Measurements from ENCODE around the gene HYCC2.

GRCh38 chr2:201109186-201109585 is 37.7 kb upstream of the HYCC2 start:
- TF ChIP-seq YY1 (IDR thresholded peaks at IDR 0.05; ENCODE audit: low read depth, low read length), result no peak
- no peak for TF ChIP-seq EP300 (IDR thresholded peaks at IDR 0.05; ENCODE audit: borderline replicate concordance in 1 of 2, low read depth in 2 of 2, low read length in 2 of 2)
- TF ChIP-seq GABPA (IDR thresholded peaks at IDR 0.05; ENCODE audit: borderline replicate concordance, insufficient read depth, low read length), result no peak
- TF ChIP-seq BRCA1 (IDR thresholded peaks at IDR 0.05; ENCODE audit: low read depth, low read length), result no peak
- TF ChIP-seq POLR2A (IDR thresholded peaks at IDR 0.05; ENCODE audit: control extremely low read depth in 1 of 2, low read depth in 2 of 2, low read length in 2 of 2), result no peak
- TF ChIP-seq SP4 (IDR thresholded peaks at IDR 0.05; ENCODE audit: low read length), result no peak
- no peak for TF ChIP-seq CTCF (IDR thresholded peaks at IDR 0.05; ENCODE audit: control extremely low read depth in 1 of 3, insufficient read depth in 1 of 3, low read depth in 1 of 3, low read length in 3 of 3)
- no peak for TF ChIP-seq EGR1 (IDR thresholded peaks at IDR 0.05; ENCODE audit: borderline replicate concordance, low read depth, low read length)
- TF ChIP-seq CBX5 (IDR thresholded peaks at IDR 0.05; ENCODE audit: low read depth, low read length), result no peak

Data from H1 (cell line).